GM18520 (cell line): ENCODE measurements around the gene HNRNPL.

ENCODE experiments used
- ATAC-seq: cut with Tn5 transposase; IDR thresholded peaks from one replicate; pipeline ENCODE4 v1.9.1; 2021; ENCODE audit not compliant: unreplicated experiment

HNRNPL gene

GRCh38 chr19:38846097-38846496 is 3.7 kb downstream of the HNRNPL start:
- no peak for ATAC-seq

GRCh38 chr19:38845374-38846024 is 4.3 kb downstream of the HNRNPL start:
- ATAC-seq, result no peak

- ATAC-seq, result no peak
Observed at GRCh38 chr19:38844093-38844686, 5.6 kb downstream of the HNRNPL start.

- ATAC-seq, result no peak
Observed at GRCh38 chr19:38843175-38843758, 6.5 kb downstream of the HNRNPL start.

GRCh38 chr19:38842439-38843174 is 7.2 kb downstream of the HNRNPL start:
- ATAC-seq, result no peak

GRCh38 chr19:38841787-38842438 is 7.9 kb downstream of the HNRNPL start:
- ATAC-seq, result no peak

- no peak for ATAC-seq
Observed at GRCh38 chr19:38841180-38841766, 8.5 kb downstream of the HNRNPL start.

GRCh38 chr19:38840583-38840968 is 9.2 kb downstream of the HNRNPL start:
- ATAC-seq, result no peak

GRCh38 chr19:38839816-38840582 is 9.8 kb downstream of the HNRNPL start:
- ATAC-seq, result no peak

GRCh38 chr19:38838986-38839761 is 10.6 kb downstream of the HNRNPL start:
- ATAC-seq, result no peak

GRCh38 chr19:38838208-38838985 is 11.4 kb downstream of the HNRNPL start:
- no peak for ATAC-seq

GRCh38 chr19:38837656-38838121 is 12.1 kb downstream of the HNRNPL start:
- no peak for ATAC-seq

GRCh38 chr19:38836983-38837626 is 12.7 kb downstream of the HNRNPL start:
- ATAC-seq, result no peak

GRCh38 chr19:38836159-38836982 is 13.4 kb downstream of the HNRNPL start:
- ATAC-seq, result no peak

GRCh38 chr19:38834590-38834989 is 15.2 kb downstream of the HNRNPL start:
- ATAC-seq, result no peak

GRCh38 chr19:38834104-38834490 is 15.7 kb downstream of the HNRNPL start:
- no peak for ATAC-seq

GRCh38 chr19:38833092-38833425 is 16.7 kb downstream of the HNRNPL start:
- no peak for ATAC-seq
